IPS DF 6.9 (cell line): ENCODE data around the gene UBFD1.

Experiments used
- DNase-seq: peaks from one replicate; pipeline ENCODE4 v3.0.0-alpha.2; 2013; ENCODE audit warnings: low read depth, low spot score
- H3K27ac ChIP-seq: one replicate; pipeline ENCODE4 v1.5.1; 2013; ENCODE audit warnings: low read length, control low read depth
- H3K27me3 ChIP-seq: 2 replicates; pipeline ENCODE4 v1.6.1; 2013; ENCODE audit warnings: mild to moderate bottlenecking, low read length; ENCODE audit not compliant: control insufficient read depth, insufficient read depth
- H3K36me3 ChIP-seq: 2 replicates; pipeline ENCODE4 v1.6.1; 2013; ENCODE audit warnings: low read length; ENCODE audit not compliant: control insufficient read depth, insufficient read depth
- H3K4me1 ChIP-seq: 2 replicates; pipeline ENCODE4 v1.6.1; 2013; ENCODE audit warnings: low read length; ENCODE audit not compliant: control insufficient read depth, insufficient read depth
- H3K4me3 ChIP-seq: 2 replicates; pipeline ENCODE4 v1.5.1; 2013; ENCODE audit warnings: mild to moderate bottlenecking, low read length
- H3K9me3 ChIP-seq: 2 replicates; pipeline ENCODE4 v1.6.1; 2013; ENCODE audit warnings: low read length, inconsistent platforms; ENCODE audit not compliant: control insufficient read depth, insufficient read depth
- WGBS: extraction: QIAGEN DNeasy Blood & Tissue Kit; methylation state at CpG from one replicate; pipeline ENCODE4 v1.1.7; 2013; ENCODE audit warnings: mixed read lengths, missing lambda C conversion rate; ENCODE audit not compliant: insufficient read length, insufficient coverage; 5-methylcytosine and 5-hydroxymethylcytosine counted together

Gene UBFD1

DNA sequence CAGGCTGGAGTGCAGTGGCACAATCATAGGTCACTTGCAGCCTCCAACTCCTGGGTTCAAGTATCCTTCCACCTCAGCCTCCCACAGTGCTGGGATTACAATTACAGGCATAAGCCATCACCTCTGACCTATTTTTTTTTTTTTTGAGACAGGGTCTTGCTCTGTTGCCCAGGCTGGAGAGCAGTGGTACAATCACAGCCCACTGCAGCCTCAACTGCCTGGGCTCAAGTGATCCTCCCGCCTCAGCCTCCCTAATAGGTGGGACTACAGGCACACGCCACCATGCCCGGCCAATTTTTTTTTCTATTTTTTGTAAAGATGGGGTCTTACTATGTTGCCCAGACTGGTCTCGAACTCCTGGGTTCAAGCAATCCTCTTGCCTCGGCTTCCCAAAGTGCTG is 41.6 kb upstream of the UBFD1 start:
- H3K4me1 ChIP-seq: no peaks in the 10 kb centered on the region
- no peak for DNase-seq
- no peak overlapping the region for H3K27ac ChIP-seq
- no CpG with 5 or more reads among the region's 5 CpGs for WGBS
- no peaks in the 10 kb centered on the region for H3K9me3 ChIP-seq
- H3K4me3 ChIP-seq: no peak overlapping the region
- peaks cover 5% of the 10 kb centered on the region; the same call in 1 of the 2 replicates for H3K36me3 ChIP-seq
- no peaks in the 10 kb centered on the region for H3K27me3 ChIP-seq

DNA sequence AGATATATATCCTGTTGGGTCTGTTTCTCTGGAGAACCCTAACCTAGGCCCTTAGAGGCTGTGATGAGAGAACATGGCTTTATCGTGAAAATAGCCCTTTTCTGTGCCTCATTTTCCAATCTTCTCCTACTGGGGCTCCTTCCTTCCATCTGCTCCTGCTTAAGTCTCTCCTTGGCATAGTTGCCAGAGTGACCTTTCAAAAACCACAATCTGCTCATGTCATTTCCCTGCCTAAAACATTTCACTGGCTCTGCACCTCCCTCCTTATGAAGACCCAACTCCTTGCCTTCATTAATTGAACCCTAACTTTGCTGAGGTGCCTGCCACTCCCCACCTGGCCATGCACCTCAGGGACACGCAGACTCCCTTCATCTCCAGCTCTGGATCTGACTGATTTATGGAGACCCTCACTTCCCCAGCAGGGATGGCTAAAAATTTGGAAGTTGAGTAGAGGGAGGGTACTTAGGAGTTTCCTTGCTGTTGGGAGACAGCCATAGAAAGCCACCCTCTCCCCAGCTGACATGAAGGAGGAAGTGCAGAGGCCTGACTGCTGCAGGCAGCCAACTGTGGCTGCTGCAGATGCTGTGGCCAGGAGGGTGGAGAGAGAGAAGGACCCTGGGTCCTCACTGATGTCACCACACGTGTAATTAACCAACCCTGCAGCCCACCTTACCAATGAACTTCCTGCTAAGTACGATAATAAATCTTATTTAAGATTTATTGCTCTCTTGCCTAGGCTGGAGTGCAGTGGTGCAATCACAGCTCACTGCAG is 41.0 kb upstream of the UBFD1 start:
- no CpG with 5 or more reads among the region's 4 CpGs for WGBS
- H3K4me1 ChIP-seq: no peaks in the 10 kb centered on the region

GRCh38 chr16:23518435-23518891 is 39.1 kb upstream of the UBFD1 start:
- peaks cover 8% of the 10 kb centered on the region; the same call in 1 of the 2 replicates for H3K36me3 ChIP-seq
- H3K27me3 ChIP-seq: no peaks in the 10 kb centered on the region
- H3K4me3 ChIP-seq: no peak overlapping the region
- no peaks in the 10 kb centered on the region for H3K4me1 ChIP-seq
- no CpG with 5 or more reads among the region's 3 CpGs for WGBS
- no peaks in the 10 kb centered on the region for H3K9me3 ChIP-seq
- no peak overlapping the region for H3K27ac ChIP-seq
- no peak for DNase-seq

More for the DNA sequence above, 41.0 kb upstream of the UBFD1 start:
- DNase-seq: no peak
- peaks cover 7% of the 10 kb centered on the region; the same call in 1 of the 2 replicates for H3K36me3 ChIP-seq
- no peaks in the 10 kb centered on the region for H3K9me3 ChIP-seq
- no peak overlapping the region for H3K4me3 ChIP-seq
- H3K27me3 ChIP-seq: no peaks in the 10 kb centered on the region
- no peak overlapping the region for H3K27ac ChIP-seq

DNA sequence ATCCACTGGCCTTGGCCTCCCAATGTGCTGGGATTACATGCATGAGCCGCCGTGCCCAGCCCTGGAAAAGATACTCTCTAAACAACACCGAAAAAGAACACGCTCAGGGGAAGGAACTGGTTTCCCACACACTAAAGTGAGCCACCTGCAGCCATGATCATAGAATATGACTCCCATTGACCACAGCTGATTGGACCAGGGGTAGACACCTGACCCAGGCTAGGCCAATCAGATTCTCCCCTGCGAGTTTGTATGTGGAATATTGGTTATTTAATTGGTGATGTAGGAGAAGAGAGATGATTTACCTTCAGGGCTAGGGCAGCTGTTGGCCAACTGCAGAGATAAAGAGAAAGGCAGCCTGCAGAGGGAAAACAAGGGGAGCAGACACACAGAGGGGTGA is 38.2 kb upstream of the UBFD1 start:
- DNase-seq: no peak
- H3K36me3 ChIP-seq: peaks cover 13% of the 10 kb centered on the region; the same call in 1 of the 2 replicates
- no peaks in the 10 kb centered on the region for H3K9me3 ChIP-seq
- H3K27me3 ChIP-seq: no peaks in the 10 kb centered on the region
- no peak overlapping the region for H3K27ac ChIP-seq
- no CpG with 5 or more reads among the region's 5 CpGs for WGBS
- no peaks in the 10 kb centered on the region for H3K4me1 ChIP-seq
- no peak overlapping the region for H3K4me3 ChIP-seq

DNA sequence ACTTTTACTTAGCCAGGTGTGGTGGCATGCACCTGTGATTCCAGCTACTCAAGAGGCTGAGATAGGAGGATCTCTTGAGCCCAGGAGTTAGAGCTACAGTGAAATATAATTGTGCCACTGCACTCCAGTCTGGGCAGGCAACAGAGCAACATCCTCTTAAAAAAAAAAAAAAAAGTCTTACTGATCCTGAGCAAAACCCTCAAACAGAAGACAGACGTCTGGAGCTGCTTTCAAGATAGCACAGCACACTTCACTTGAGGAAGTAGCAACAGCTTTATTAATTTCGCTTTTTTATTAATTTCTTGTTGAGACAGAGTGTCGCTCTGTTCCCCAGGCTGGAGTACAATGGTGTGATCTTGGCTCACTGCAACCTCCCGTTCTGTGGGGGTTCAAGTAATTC is 37.0 kb upstream of the UBFD1 start:
- no peak overlapping the region for H3K27ac ChIP-seq
- H3K4me1 ChIP-seq: no peaks in the 10 kb centered on the region
- H3K27me3 ChIP-seq: no peaks in the 10 kb centered on the region
- H3K36me3 ChIP-seq: peaks cover 15% of the 10 kb centered on the region; the same call in 1 of the 2 replicates
- no peaks in the 10 kb centered on the region for H3K9me3 ChIP-seq
- H3K4me3 ChIP-seq: no peak overlapping the region
- no CpG with 5 or more reads among the region's 4 CpGs for WGBS
- no peak for DNase-seq

GRCh38 chr16:23521037-23521743 is 36.3 kb upstream of the UBFD1 start:
- no peak for DNase-seq
- Histone ChIP-seq H3K9me3 (no peaks in the 10 kb centered on the region), H3K27me3 (no peaks in the 10 kb centered on the region), H3K4me3 (no peak overlapping the region), H3K27ac (no peak overlapping the region), H3K4me1 (no peaks in the 10 kb centered on the region), H3K36me3 (peaks cover 15% of the 10 kb centered on the region; the same call in 1 of the 2 replicates)
- WGBS: no CpG with 5 or more reads among the region's 4 CpGs

- Histone ChIP-seq H3K4me3 (no peak overlapping the region), H3K36me3 (peaks cover 15% of the 10 kb centered on the region; the same call in 1 of the 2 replicates)
These were observed 35.6 kb upstream of the UBFD1 start for GRCh38 chr16:23521965-23522364.

DNA sequence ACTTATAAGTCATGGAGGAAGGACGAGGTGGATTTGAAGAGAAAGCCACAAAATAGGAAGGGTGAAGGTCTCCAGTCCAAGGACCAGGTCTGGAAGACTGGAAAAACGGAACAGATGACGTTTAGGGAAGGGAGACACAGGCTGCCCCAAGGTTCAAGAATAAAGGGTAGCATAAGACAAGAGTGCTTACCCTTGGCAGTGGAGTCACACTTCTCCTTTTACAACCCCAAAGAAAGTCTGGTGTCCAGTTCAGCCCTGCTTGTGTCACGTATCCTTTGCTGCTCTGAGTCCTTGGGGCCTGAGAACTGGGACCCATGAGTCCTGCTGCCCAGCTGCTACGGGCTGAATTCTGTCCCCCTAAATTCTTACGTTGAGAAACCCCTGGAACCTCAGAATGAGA is 34.2 kb upstream of the UBFD1 start:
- Histone ChIP-seq H3K9me3 (no peaks in the 10 kb centered on the region), H3K36me3 (peaks cover 20% of the 10 kb centered on the region; the same call in 1 of the 2 replicates), H3K4me3 (no peak overlapping the region), H3K27me3 (no peaks in the 10 kb centered on the region), H3K27ac (no peak overlapping the region), H3K4me1 (no peaks in the 10 kb centered on the region)
- WGBS: no CpG with 5 or more reads among the region's 6 CpGs
- no peak for DNase-seq

More at GRCh38 chr16:23521965-23522364, 35.6 kb upstream of the UBFD1 start:
- DNase-seq: no peak
- H3K9me3 ChIP-seq: no peaks in the 10 kb centered on the region
- no peak overlapping the region for H3K27ac ChIP-seq
- no peaks in the 10 kb centered on the region for H3K4me1 ChIP-seq
- no CpG with 5 or more reads among the region's 4 CpGs for WGBS
- H3K27me3 ChIP-seq: no peaks in the 10 kb centered on the region

DNA sequence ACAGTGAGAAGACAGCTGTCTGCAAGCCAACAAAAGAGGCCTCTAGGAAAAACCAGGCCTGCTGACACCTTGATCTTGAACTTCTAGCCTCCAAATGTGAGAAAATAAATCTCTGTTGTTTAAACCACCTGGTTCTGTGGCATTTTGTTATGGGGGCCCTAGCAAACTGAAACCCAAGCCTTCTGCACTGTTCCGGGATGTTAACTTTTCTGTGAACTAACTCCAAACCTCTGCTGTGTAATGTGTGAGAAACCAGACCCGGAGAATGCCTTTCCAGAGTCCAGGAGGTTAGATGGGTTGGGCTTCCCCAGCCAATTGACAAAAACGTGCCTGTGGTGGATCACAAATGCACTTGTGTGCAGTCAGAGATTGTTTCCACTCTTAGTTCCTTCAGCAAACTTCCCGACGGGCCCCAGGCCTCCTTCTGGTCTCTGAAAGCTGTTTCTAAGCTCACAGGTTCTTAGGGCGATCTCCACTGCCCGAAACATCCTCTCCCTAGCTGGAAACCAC is 33.6 kb upstream of the UBFD1 start:
- Histone ChIP-seq H3K4me3 (no peak overlapping the region), H3K9me3 (no peaks in the 10 kb centered on the region), H3K4me1 (no peaks in the 10 kb centered on the region), H3K36me3 (peaks cover 25% of the 10 kb centered on the region; the same call in 1 of the 2 replicates), H3K27me3 (no peaks in the 10 kb centered on the region), H3K27ac (no peak overlapping the region)
- WGBS: no CpG with 5 or more reads among the region's 7 CpGs
- DNase-seq: no peak

DNA sequence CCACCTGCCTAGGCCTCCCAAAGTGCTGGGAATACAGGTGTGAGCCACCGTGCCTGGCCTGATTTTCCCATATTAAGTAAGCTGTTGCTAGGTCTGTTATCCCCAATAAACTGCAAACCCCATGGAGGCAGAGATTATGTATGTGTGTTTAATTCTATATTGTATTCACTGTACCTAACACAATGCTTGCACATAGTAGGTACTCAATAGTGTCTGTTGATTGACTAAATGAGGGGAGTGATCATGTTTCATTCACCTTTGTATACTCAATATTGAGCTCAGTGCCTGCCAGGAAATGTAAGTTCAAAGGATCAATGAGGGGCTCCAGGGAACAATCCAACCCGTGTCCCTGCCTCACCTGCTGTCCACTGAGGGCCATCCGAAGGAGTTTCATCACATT is 32.6 kb upstream of the UBFD1 start:
- H3K4me1 ChIP-seq: no peaks in the 10 kb centered on the region
- H3K36me3 ChIP-seq: peaks cover 28% of the 10 kb centered on the region; the same call in 1 of the 2 replicates
- H3K27ac ChIP-seq: no peak overlapping the region
- WGBS: no CpG with 5 or more reads among the region's 3 CpGs
- no peak for DNase-seq
- H3K27me3 ChIP-seq: no peaks in the 10 kb centered on the region
- H3K9me3 ChIP-seq: no peaks in the 10 kb centered on the region
- H3K4me3 ChIP-seq: no peak overlapping the region
